ENCODE measurements around the gene AVPR2. TPM values are rescaled to one million over a fixed set of nuclear protein-coding genes. Genes with fewer than 3 reads are reported as not detected.

AVPR2 gene
- total and polyA plus RNA-seq, 10 of the 15 experiments (the other 5 are each of a cell fraction or from before 2014, with no cell fraction given), result 0.12 to 0.37 TPM; not detected in 8

DNA sequence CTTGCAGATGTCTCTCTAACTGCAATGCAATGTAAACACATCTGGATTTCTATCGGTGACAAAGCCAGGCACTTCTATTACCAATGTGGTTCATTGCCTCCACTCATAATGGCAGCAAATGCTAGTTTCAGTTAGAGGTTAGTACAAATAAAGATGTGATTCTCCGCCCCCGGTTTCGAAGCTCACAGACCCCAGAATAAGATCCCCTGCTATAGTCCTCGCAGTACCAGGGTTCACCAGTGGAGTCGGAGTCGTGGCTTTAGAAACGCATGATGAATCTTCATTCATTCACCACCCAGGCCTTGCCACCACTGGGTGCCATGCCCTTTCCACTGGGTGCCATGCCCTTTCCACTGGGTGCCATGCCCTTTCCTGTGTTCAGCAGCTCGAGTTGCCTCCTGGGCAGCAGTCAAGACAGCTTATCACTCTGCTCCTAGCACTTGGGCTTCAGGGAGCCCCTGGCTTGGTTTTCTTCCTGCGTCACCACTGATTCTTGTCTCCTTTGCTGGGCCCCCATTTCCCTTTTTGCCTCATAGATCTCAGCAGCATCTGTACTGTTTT is 33.8 kb downstream of the AVPR2 start:
- in situ Hi-C loops (cut with MboI), result no loop called here
- POLR2A ChIA-PET, result interaction anchor here (1.6 kb wide), 1 partner anchor 10 kb away, joined by 4 read pairs; no protein-coding TSS in a partner anchor
- ATAC-seq, result no peak

DNA sequence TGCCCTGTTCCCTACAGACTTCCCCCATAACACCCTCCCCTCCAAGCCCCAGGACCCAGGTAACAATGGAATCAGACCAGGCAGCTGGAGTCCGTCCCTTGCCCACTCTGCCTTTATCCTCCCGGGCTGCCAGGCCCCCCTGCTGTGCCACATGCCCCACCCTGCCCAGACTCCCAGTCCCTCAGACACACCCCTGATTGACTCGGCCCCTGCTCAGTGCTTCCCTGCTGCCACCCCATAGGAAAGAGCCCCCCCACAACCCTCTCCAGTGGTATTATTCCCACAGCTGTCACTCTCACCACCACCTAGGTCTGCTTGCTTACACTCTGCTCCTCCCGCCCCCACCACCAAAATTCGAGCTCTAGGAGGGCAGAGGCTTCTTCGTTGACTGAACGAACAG is 35.1 kb downstream of the AVPR2 start:
- H3K4me1 ChIP-seq (ENCODE audit: control insufficient read depth, insufficient read depth, low read length), result no peaks in the 10 kb centered on the region
- H3K27me3 ChIP-seq (replicated peaks in 1 of 2; ENCODE audit: control insufficient read depth in 2 of 2, insufficient read depth in 2 of 2, low read length in 1 of 2), result no peaks in the 10 kb centered on the region
- POLR2A ChIA-PET, result interaction anchor here (0.6 kb wide), 1 partner anchor 13 kb away, joined by 3 read pairs; no protein-coding TSS in a partner anchor
- BruUV-seq (replicated peaks), result no TSS peak
- in situ Hi-C loops (cut with MboI), result no loop called here
- DNase-seq (ENCODE audit: low read depth, low spot score) (no peak), FAIRE-seq (no peak), ATAC-seq (no peak)
- WGBS (ENCODE audit: insufficient coverage, insufficient replicate concordance, low lambda C conversion rate, missing lambda C conversion rate), result 37% methylated on average over 6 of the region's 7 CpGs
- H3K36me3 ChIP-seq (ENCODE audit: control insufficient read depth in 2 of 2, insufficient read depth in 2 of 2, low read length in 1 of 2), result no peaks in the 10 kb centered on the region
- no peaks in the 10 kb centered on the region for H3K9me3 ChIP-seq (replicated peaks; ENCODE audit: control insufficient read depth, insufficient read depth, low read length)
- CTCF ChIA-PET, result interaction anchor here (2.1 kb wide), 1 partner anchor 10 kb away, joined by 6 read pairs; no protein-coding TSS in a partner anchor
- SMC1A ChIA-PET (ENCODE audit: uncharacterized antibody, unreplicated experiment), result no interaction called here
- no peak overlapping the region for H3K4me2 ChIP-seq (ENCODE audit: control insufficient read depth, insufficient read depth)
- peaks cover 3% of the 10 kb centered on the region for H3K79me2 ChIP-seq (ENCODE audit: control insufficient read depth, insufficient read depth, low read length)
- H2AFZ ChIP-seq (ENCODE audit: control insufficient read depth, low read depth, low read length), result no peak overlapping the region
- H3K4me3 ChIP-seq, result no peak overlapping the region
- H3K9ac ChIP-seq (ENCODE audit: control insufficient read depth, insufficient read depth, low read length), result no peak overlapping the region
- intact Hi-C loops (cut with micrococcal nuclease; ENCODE audit: unreplicated experiment), result no loop called here
- no peaks in the 10 kb centered on the region for H4K20me1 ChIP-seq (ENCODE audit: control insufficient read depth, insufficient read depth)
- RAD21 ChIA-PET (ENCODE audit: unreplicated experiment), result no interaction called here
- H3K27ac ChIP-seq (ENCODE audit: control insufficient read depth, insufficient read depth), result no peak overlapping the region
- TF ChIP-seq ZNF592 (IDR thresholded peaks at IDR 0.05), result no peak
- no peak for TF ChIP-seq ZNF24 (IDR thresholded peaks at IDR 0.05)

More for the DNA sequence above, 33.8 kb downstream of the AVPR2 start:
- Histone ChIP-seq H3K9ac (ENCODE audit: control insufficient read depth, insufficient read depth, low read length) (no peak overlapping the region), H4K20me1 (ENCODE audit: control insufficient read depth, insufficient read depth) (no peaks in the 10 kb centered on the region), H3K79me2 (ENCODE audit: control insufficient read depth, insufficient read depth, low read length) (peaks cover 11% of the 10 kb centered on the region), H3K27me3 (replicated peaks in 1 of 2; ENCODE audit: control insufficient read depth in 2 of 2, insufficient read depth in 2 of 2, low read length in 1 of 2) (no peaks in the 10 kb centered on the region), H3K4me3 (no peak overlapping the region), H3K9me3 (replicated peaks; ENCODE audit: control insufficient read depth, insufficient read depth, low read length) (no peaks in the 10 kb centered on the region), H2AFZ (ENCODE audit: control insufficient read depth, low read depth, low read length) (no peak overlapping the region), H3K36me3 (ENCODE audit: control insufficient read depth in 2 of 2, insufficient read depth in 2 of 2, low read length in 1 of 2) (no peaks in the 10 kb centered on the region), H3K4me1 (ENCODE audit: control insufficient read depth, insufficient read depth, low read length) (no peaks in the 10 kb centered on the region), H3K27ac (ENCODE audit: control insufficient read depth, insufficient read depth) (no peak overlapping the region), H3K4me2 (ENCODE audit: control insufficient read depth, insufficient read depth) (no peak overlapping the region)
- WGBS (ENCODE audit: insufficient coverage, insufficient replicate concordance, low lambda C conversion rate, missing lambda C conversion rate), result 22% methylated on average over 10 of the region's 10 CpGs
- ChIA-PET CTCF (interaction anchor here (1.2 to 3.8 kb wide), 3 partner anchors 8 to 13 kb away, joined by 4 to 13 read pairs (median 6); partner anchors contain the start of gene ARHGAP4), SMC1A (ENCODE audit: uncharacterized antibody, unreplicated experiment) (interaction anchor here (0.6 kb wide), 1 partner anchor 370 kb away, joined by 3 read pairs; no protein-coding TSS in a partner anchor), RAD21 (ENCODE audit: unreplicated experiment) (no interaction called here)
- intact Hi-C loops (cut with micrococcal nuclease; ENCODE audit: unreplicated experiment), result no loop called here
- FAIRE-seq (no peak), DNase-seq (ENCODE audit: low read depth, low spot score) (no peak)
- TF ChIP-seq RAD21 (IDR thresholded peaks at IDR 0.05; ENCODE audit: insufficient read depth, low read depth, low read length) (no peak), POLR2A (IDR thresholded peaks at IDR 0.05; ENCODE audit: low read depth, low read length) (no peak), TCF3 (IDR thresholded peaks at IDR 0.05; ENCODE audit: borderline replicate concordance, insufficient read depth, low read depth, low read length) (no peak), SRF (IDR thresholded peaks at IDR 0.05; ENCODE audit: low read depth in 2 of 2, low read length in 2 of 2) (no peak), ZZZ3 (IDR thresholded peaks at IDR 0.05; ENCODE audit: control insufficient read depth, insufficient read length, low read depth) (no peak), KAT2A (conservative IDR thresholded peaks at IDR 0.05; ENCODE audit: control insufficient read depth, low read depth, low read length) (no peak), NFYB (IDR thresholded peaks at IDR 0.05; ENCODE audit: insufficient read depth, low read depth, low read length) (no peak), TCF7 (IDR thresholded peaks at IDR 0.05; ENCODE audit: borderline replicate concordance) (no peak), ZNF24 (IDR thresholded peaks at IDR 0.05) (no peak), FOXM1 (IDR thresholded peaks at IDR 0.05; ENCODE audit: low read depth, low read length) (no peak)
- TF ChIP-seq, protein P1, sequence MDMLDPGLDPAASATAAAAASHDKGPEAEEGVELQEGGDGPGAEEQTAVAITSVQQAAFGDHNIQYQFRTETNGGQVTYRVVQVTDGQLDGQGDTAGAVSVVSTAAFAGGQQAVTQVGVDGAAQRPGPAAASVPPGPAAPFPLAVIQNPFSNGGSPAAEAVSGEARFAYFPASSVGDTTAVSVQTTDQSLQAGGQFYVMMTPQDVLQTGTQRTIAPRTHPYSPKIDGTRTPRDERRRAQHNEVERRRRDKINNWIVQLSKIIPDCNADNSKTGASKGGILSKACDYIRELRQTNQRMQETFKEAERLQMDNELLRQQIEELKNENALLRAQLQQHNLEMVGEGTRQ (IDR thresholded peaks at IDR 0.05; ENCODE audit: borderline replicate concordance, low read depth, low read length), result no peak
- no TSS peak for BruUV-seq (replicated peaks)
